Mammary epithelial cell (primary cell): ENCODE results near the gene CYP4F12.

Experiments used
- EZH2 ChIP-seq: IDR thresholded peaks from 2 replicates; pipeline ENCODE4 v1.6.1; 2012; ENCODE audit warnings: low read length, inconsistent platforms, borderline replicate concordance
- TF ChIP-seq, protein P1 (sequence below), 2 donors: IDR thresholded peaks in 1 of 2; conservative IDR thresholded peaks in 1 of 2; 2 replicates each; pipeline ENCODE4 v1.5.1; 2011 to 2012; ENCODE audit warnings: inconsistent platforms in 2 of 2, low read length in 2 of 2, mild to moderate bottlenecking in 2 of 2, control low read depth in 1 of 2, low read depth in 1 of 2; ENCODE audit not compliant: insufficient read depth in 1 of 2; ENCODE audit errors: extremely low read depth in 1 of 2

DNA sequence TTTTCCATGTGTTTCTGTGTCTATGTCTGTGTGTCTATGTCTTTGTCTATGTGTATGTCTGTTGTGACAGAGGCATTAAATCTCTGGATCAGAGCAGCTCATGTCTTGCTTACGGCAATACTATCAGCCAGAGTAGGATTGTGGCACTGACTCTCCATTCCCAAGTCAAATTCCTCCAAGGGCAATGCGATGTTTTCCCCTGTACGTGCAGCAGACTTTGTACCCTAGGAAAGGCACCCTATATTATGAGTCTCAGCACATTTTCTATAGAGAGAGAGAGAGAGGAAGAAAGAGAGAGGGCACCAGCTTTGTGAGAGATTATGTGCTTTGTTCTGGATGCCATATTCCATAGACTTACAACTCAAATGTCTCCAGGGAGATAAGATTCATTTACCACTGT, 21.1 kb upstream of the CYP4F12 start:
- TF ChIP-seq, protein P1, sequence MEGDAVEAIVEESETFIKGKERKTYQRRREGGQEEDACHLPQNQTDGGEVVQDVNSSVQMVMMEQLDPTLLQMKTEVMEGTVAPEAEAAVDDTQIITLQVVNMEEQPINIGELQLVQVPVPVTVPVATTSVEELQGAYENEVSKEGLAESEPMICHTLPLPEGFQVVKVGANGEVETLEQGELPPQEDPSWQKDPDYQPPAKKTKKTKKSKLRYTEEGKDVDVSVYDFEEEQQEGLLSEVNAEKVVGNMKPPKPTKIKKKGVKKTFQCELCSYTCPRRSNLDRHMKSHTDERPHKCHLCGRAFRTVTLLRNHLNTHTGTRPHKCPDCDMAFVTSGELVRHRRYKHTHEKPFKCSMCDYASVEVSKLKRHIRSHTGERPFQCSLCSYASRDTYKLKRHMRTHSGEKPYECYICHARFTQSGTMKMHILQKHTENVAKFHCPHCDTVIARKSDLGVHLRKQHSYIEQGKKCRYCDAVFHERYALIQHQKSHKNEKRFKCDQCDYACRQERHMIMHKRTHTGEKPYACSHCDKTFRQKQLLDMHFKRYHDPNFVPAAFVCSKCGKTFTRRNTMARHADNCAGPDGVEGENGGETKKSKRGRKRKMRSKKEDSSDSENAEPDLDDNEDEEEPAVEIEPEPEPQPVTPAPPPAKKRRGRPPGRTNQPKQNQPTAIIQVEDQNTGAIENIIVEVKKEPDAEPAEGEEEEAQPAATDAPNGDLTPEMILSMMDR (conservative IDR thresholded peaks at IDR 0.05 in 1 of 2, IDR thresholded peaks at IDR 0.05 in 1 of 2; ENCODE audit: extremely low read depth in 1 of 2, insufficient read depth in 1 of 2, low read depth in 1 of 2, low read length in 2 of 2), result no peak
- TF ChIP-seq EZH2, result no peak
